Left ventricle myocardium inferior (tissue), 1 donor: ENCODE data around the gene TEN1. TPM values are rescaled to one million over a fixed set of nuclear protein-coding genes. Genes with fewer than 3 reads are reported as not detected.

Experiments used
- DNase-seq: peaks from one replicate; pipeline ENCODE4 v3.0.0-alpha.2; 2020
- H3K27ac ChIP-seq: fragments of 200-600 bp; replicated peaks from 2 replicates; pipeline ENCODE4 v1.8.0; 2021
- H3K27me3 ChIP-seq: fragments of 200-600 bp; 2 replicates; pipeline ENCODE4 v1.8.0; 2021; ENCODE audit warnings: low read depth
- H3K36me3 ChIP-seq: fragments of 200-600 bp; 2 replicates; pipeline ENCODE4 v1.8.0; 2021
- H3K4me1 ChIP-seq: fragments of 200-600 bp; 2 replicates; pipeline ENCODE4 v1.8.0; 2021
- H3K4me3 ChIP-seq: fragments of 200-600 bp; 2 replicates; pipeline ENCODE4 v1.8.0; 2021; ENCODE audit warnings: mild to moderate bottlenecking, moderate library complexity
- H3K9me3 ChIP-seq: fragments of 200-600 bp; replicated peaks from 2 replicates; pipeline ENCODE4 v1.8.0; 2021
- CTCF ChIP-seq: fragments of 200-600 bp; IDR thresholded peaks from 2 replicates; pipeline ENCODE4 v1.8.0; 2021; ENCODE audit warnings: antibody characterized with exemption, mild to moderate bottlenecking, borderline replicate concordance
- intact Hi-C: fragments of 100-400 bp; cut with micrococcal nuclease; formaldehyde crosslinking; loops from one replicate; pipeline ENCODE4 v1.11.0; 2022
- total RNA-seq: library from RNA; stranded (reverse); fragmentation: NEBNext Ultra II Directional; extraction: Animal tissue kit (Norgen Biotek cat#: 25700); gene quantifications from one replicate; pipeline ENCODE4 v1.2.1, GENCODE V29; 2021
- donor health status: DM: no; HTN: yes; CAD: no; lungs with severe emphysema.

Gene TEN1
- total RNA-seq, 1 donor from 2014 or later: 5.3 TPM

DNA sequence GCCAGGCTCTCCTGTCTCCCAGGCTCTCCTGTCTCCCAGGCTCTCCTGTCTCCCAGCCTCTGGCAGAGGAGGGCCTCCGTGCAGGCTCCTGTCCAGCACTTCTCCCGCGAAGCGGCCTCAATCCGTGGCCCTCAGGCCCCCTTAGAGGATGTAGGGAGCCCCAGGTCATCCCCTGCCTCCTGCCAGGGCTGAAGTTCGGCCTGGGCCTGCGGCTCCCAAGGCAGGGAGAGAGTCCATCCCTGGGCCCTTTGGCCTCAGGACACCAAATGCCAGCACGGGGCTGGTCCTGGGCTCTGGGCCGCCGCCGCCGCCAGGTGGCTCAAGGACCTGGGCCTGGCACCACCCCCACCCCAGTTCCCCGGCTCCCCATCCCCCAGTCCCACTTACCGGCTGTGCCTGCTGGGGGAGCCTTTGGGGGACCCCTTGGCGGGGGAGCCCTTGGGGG, 47.7 kb downstream of the TEN1 start:
- Histone ChIP-seq H3K36me3 (no peaks in the 10 kb centered on the region), H3K27ac (no peak overlapping the region), H3K4me3 (no peak overlapping the region), H3K9me3 (no peaks in the 10 kb centered on the region), H3K4me1 (peaks cover 9% of the 10 kb centered on the region), H3K27me3 (peaks cover 10% of the 10 kb centered on the region)
- intact Hi-C loops: no loop called here
- no peak for DNase-seq
- TF ChIP-seq CTCF: no peak

DNA sequence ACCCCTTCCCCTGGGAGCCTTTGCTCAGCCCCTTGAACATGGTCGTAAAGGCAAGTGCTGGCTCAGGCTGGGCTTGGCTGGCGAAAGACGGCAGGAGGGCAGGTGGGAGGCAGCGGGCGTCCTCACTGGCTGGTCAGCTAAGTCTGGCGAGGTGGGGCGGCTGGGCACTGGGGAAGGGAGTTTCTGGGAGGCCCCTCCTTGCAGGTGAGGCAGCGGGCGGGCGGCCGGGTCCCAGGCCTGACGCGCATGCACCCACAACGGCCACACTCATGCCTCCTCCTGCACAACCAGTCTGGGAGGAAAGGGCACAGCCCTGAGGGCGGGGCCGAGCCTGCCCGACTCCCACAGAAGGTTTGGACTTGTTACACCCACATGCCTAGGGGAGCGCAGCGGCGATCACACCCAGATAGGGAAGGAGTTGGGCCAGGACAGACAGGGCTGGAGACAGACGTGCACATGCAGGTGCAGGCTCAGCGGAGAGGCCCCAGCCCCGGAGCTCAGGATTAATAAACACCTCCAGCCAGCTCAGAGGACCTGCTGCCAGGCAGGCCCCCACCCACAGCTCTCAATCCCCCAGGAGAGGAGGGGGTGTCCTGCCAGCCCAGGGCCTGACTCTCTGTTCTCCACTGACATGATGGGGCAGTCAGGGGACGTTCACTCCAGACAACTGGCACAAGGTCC, 48.3 kb downstream of the TEN1 start, which contains the start of gene EVPL:
EVPL (minus strand) TSS at position 148 of the 681 bp plus-strand sequence; CDS start at position 40, 108 bp downstream.
- no peak within 1 kb of the TSS for H3K4me3 ChIP-seq
- H3K4me1 ChIP-seq: peaks cover 9% of the 10 kb centered on the region
- intact Hi-C loops: no loop called here
- no peaks in the 10 kb centered on the region for H3K9me3 ChIP-seq
- no peak for DNase-seq
- no peak for TF ChIP-seq CTCF
- H3K27me3 ChIP-seq: peaks cover 4% of the 10 kb centered on the region
- no peaks in the 10 kb centered on the region for H3K36me3 ChIP-seq
- no peak within 1 kb of the TSS for H3K27ac ChIP-seq

GRCh38 chr17:76032073-76032779, 53.2 kb downstream of the TEN1 start:
- no peak for DNase-seq
- Histone ChIP-seq H3K36me3 (no peaks in the 10 kb centered on the region), H3K9me3 (no peaks in the 10 kb centered on the region), H3K27ac (no peak overlapping the region), H3K4me3 (no peak overlapping the region), H3K27me3 (no peaks in the 10 kb centered on the region), H3K4me1 (peaks cover 15% of the 10 kb centered on the region)
- intact Hi-C loops: no loop called here
- no peak for TF ChIP-seq CTCF

- intact Hi-C loops: no loop called here
- no peaks in the 10 kb centered on the region for H3K9me3 ChIP-seq
- TF ChIP-seq CTCF: no peak
- H3K27ac ChIP-seq: no peak overlapping the region
- H3K27me3 ChIP-seq: no peaks in the 10 kb centered on the region
- peaks cover 15% of the 10 kb centered on the region for H3K4me1 ChIP-seq
- H3K4me3 ChIP-seq: no peak overlapping the region
- peaks cover 1% of the 10 kb centered on the region for H3K36me3 ChIP-seq
- no peak for DNase-seq
Measured at GRCh38 chr17:76032780-76033108, 53.7 kb downstream of the TEN1 start.

DNA sequence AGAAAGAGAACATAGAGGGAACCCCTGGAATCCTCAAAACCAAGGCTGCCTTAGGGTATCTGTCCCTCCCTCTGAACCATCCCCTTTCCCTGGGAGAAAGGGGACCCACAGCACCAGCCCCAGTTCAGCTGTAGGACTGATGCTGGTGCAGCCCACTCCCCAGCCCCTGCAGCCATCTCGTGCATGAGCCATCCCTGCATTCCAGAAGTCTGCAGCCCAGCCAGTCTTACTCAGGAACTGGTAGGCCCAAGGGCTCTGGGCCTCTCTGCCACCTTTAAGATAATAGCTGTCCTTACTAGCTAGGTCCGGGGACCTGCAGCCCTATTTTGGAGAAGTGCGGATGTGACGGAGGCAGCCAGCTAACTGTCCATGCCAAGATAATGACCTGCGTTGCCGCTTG, 54.1 kb downstream of the TEN1 start:
- H3K9me3 ChIP-seq: no peaks in the 10 kb centered on the region
- TF ChIP-seq CTCF: no peak
- no peak overlapping the region for H3K27ac ChIP-seq

More for the DNA sequence above, 54.1 kb downstream of the TEN1 start:
- Histone ChIP-seq H3K27me3 (no peaks in the 10 kb centered on the region), H3K4me3 (no peak overlapping the region), H3K36me3 (peaks cover 5% of the 10 kb centered on the region), H3K4me1 (peaks cover 15% of the 10 kb centered on the region)
- intact Hi-C loops: no loop called here
- DNase-seq: no peak
